Endothelial cell of umbilical vein (primary cell): ENCODE results near the gene IL1RL2. TPM values are rescaled to one million over a fixed set of nuclear protein-coding genes. Genes with fewer than 3 reads are reported as not detected.

Experiments
- BruUV-seq: library from RNA; stranded (reverse); fragments of 400-500 nt; replicated peaks from 2 replicates; lab custom pipeline; 2021; lab: Mats Ljungman, UMichigan
- CTCF ChIA-PET: fragments of 300-600, 350-600 bp; sonication (Branson Sonifier 250); formaldehyde crosslinking; loops from one replicate; lab custom pipeline; 2021; ENCODE audit warnings: antibody characterized with exemption, inconsistent platforms; lab: Charles Lee
- POLR2A ChIA-PET: fragments of 300-600, 350-600 bp; sonication (Branson Sonifier 250); formaldehyde crosslinking; loops from one replicate; lab custom pipeline; 2021; ENCODE audit warnings: antibody characterized with exemption, inconsistent platforms; lab: Charles Lee
- DNase-seq: peaks from one replicate; pipeline ENCODE4 v3.0.0-alpha.2; 2011; ENCODE audit warnings: low read depth, low spot score
- FAIRE-seq: peaks from 2 replicates; lab custom pipeline; 2011; peaks lifted over from hg19 to GRCh38; lab: Jason Lieb, UNC
- H2AFZ ChIP-seq: 2 replicates; pipeline ENCODE4 v1.6.0; 2012; ENCODE audit warnings: low read depth, low read length, control low read depth, inconsistent platforms
- H3K27ac ChIP-seq: 2 replicates; pipeline ENCODE4 v1.5.1; 2011; ENCODE audit warnings: low read depth, mild to moderate bottlenecking, control low read depth, low read length, moderate library complexity; ENCODE audit not compliant: insufficient read depth
- H3K27me3 ChIP-seq, 2 experiments: 2 replicates each; pipeline versions ENCODE4 v1.6.0 to v1.6.1; 2011; ENCODE audit warnings: low read length in 2 of 2, mixed read lengths in 1 of 2; ENCODE audit not compliant: control insufficient read depth in 2 of 2, insufficient read depth in 2 of 2
- H3K36me3 ChIP-seq, 2 experiments: 2 replicates in 1 of 2; 3 replicates in 1 of 2; pipeline ENCODE4 v1.5.1; 2011; ENCODE audit warnings: low read length in 2 of 2, mild to moderate bottlenecking in 1 of 2, moderate library complexity in 1 of 2; ENCODE audit not compliant: control insufficient read depth in 2 of 2, insufficient read depth in 2 of 2; ENCODE audit errors: extremely low read depth in 1 of 2
- H3K4me1 ChIP-seq: 3 replicates; pipeline ENCODE4 v1.5.1; 2011; ENCODE audit warnings: mild to moderate bottlenecking, low read length; ENCODE audit not compliant: control insufficient read depth, insufficient read depth; ENCODE audit errors: extremely low read depth
- H3K4me2 ChIP-seq: 2 replicates; pipeline ENCODE4 v1.6.1; 2011; ENCODE audit warnings: low read length, control low read depth, mixed read lengths; ENCODE audit not compliant: insufficient read depth
- H3K4me3 ChIP-seq, 3 experiments: fragments of 200-600 bp in 1 of 3; sonication (generic), shearing (Covaris generic) in 1 of 3; replicated peaks in 1 of 3; 2 replicates each; pipeline ENCODE4 v1.5.1; 2011 to 2016; ENCODE audit warnings: control low read depth in 3 of 3, low read length in 3 of 3, mild to moderate bottlenecking in 2 of 3, inconsistent platforms in 1 of 3, low read depth in 1 of 3, moderate library complexity in 1 of 3; ENCODE audit not compliant: insufficient read depth in 1 of 3
- H3K79me2 ChIP-seq: 2 replicates; pipeline ENCODE4 v1.6.0; 2012; ENCODE audit warnings: low read length, inconsistent platforms; ENCODE audit not compliant: control insufficient read depth, insufficient read depth
- H3K9ac ChIP-seq: replicated peaks from 2 replicates; pipeline ENCODE3; 2011; ENCODE audit warnings: low read length, control low read depth; ENCODE audit not compliant: insufficient read depth; ENCODE audit errors: extremely low read depth
- H3K9me1 ChIP-seq: replicated peaks from 3 replicates; pipeline ENCODE4 v1.6.0; 2011; ENCODE audit warnings: mild to moderate bottlenecking, low read length; ENCODE audit not compliant: control insufficient read depth, insufficient read depth; ENCODE audit errors: extremely low read depth
- H3K9me3 ChIP-seq: replicated peaks from 2 replicates; pipeline ENCODE4 v1.5.1; 2012; ENCODE audit warnings: low read length, inconsistent platforms; ENCODE audit not compliant: control insufficient read depth, insufficient read depth
- H4K20me1 ChIP-seq: replicated peaks from 2 replicates; pipeline ENCODE3; 2011; ENCODE audit warnings: mild to moderate bottlenecking, low read length; ENCODE audit not compliant: control insufficient read depth, insufficient read depth; ENCODE audit errors: extremely low read depth
- EZH2 ChIP-seq: IDR thresholded peaks from 2 replicates; pipeline ENCODE4 v1.6.1; 2012; ENCODE audit warnings: borderline replicate concordance, low read depth, mild to moderate bottlenecking, moderate library complexity, low read length, inconsistent platforms; ENCODE audit not compliant: severe bottlenecking
- FOS ChIP-seq: IDR thresholded peaks from 2 replicates; pipeline ENCODE4 v1.6.1; 2011; ENCODE audit warnings: mild to moderate bottlenecking, low read length, moderate library complexity, borderline replicate concordance; ENCODE audit not compliant: insufficient read depth
- GATA2 ChIP-seq: IDR thresholded peaks from 2 replicates; pipeline ENCODE4 v1.7.0; 2011; ENCODE audit warnings: low read depth, mild to moderate bottlenecking, moderate library complexity, mixed read lengths, low read length; ENCODE audit not compliant: insufficient read length, insufficient read depth
- JUN ChIP-seq: IDR thresholded peaks from 2 replicates; pipeline ENCODE4 v1.6.1; 2011; ENCODE audit warnings: borderline replicate concordance, low read depth; ENCODE audit not compliant: insufficient read length, insufficient read depth
- MYC ChIP-seq: IDR thresholded peaks from one replicate; pipeline ENCODE4 v1.6.1; 2011; ENCODE audit warnings: mild to moderate bottlenecking, low read depth, low read length
- POLR2A ChIP-seq: IDR thresholded peaks from 2 replicates; pipeline ENCODE4 v1.6.1; 2012; ENCODE audit warnings: low read depth, mild to moderate bottlenecking, control low read depth, low read length
- POLR2AphosphoS5 ChIP-seq: IDR thresholded peaks from 2 replicates; pipeline ENCODE4 v1.6.1; 2012; ENCODE audit warnings: low read depth, mild to moderate bottlenecking, control low read depth, low read length, moderate library complexity; ENCODE audit not compliant: insufficient read depth
- dilution Hi-C: fragments of 300-500 bp; cut with MboI; formaldehyde crosslinking; loops from one replicate; pipeline ENCODE4 v1.15.0; 2019; ENCODE audit warnings: low sequenced_read_pairs; ENCODE audit not compliant: extremely low pct_ligation_motif_present
- intact Hi-C: fragments of 100-400 bp; cut with micrococcal nuclease; formaldehyde crosslinking; loops from one replicate; pipeline ENCODE4 v1.10.0; 2022
- polyA plus RNA-seq, 4 experiments: library from polyadenylated mRNA; depleted of rRNA in 3 of 4; stranded (reverse) in 3 of 4; unstranded in 1 of 4; fragments of >200 nt; gene quantifications; 2 replicates each; pipeline versions ENCODE4 v1.2.1 to v1.2.3, GENCODE V29; 2011 to 2012; ENCODE audit warnings: missing spikeins in 1 of 4
- total RNA-seq: library from RNA; stranded (reverse); gene quantifications from 2 replicates; pipeline ENCODE4 v1.2.3, GENCODE V29; 2021
- TF ChIP-seq, protein P1 (sequence below), 2 donors: IDR thresholded peaks; 1 replicate in 1 of 2; 2 replicates in 1 of 2; pipeline ENCODE4 v1.5.1; 2011; ENCODE audit warnings: low read length in 2 of 2, mild to moderate bottlenecking in 2 of 2, moderate library complexity in 2 of 2, control low read depth in 1 of 2, inconsistent platforms in 1 of 2, low read depth in 1 of 2; ENCODE audit not compliant: insufficient read depth in 1 of 2; ENCODE audit errors: extremely low read depth in 1 of 2
- TF ChIP-seq, protein P2 (sequence below): IDR thresholded peaks from 2 replicates; pipeline ENCODE4 v1.6.1; 2011; ENCODE audit not compliant: insufficient read depth, insufficient read length

The IL1RL2 gene
- total and polyA plus RNA-seq, 2 donors (not counting 3 experiments of a cell fraction or from before 2014, with no cell fraction given): 0.11 TPM; not detected in 1

DNA sequence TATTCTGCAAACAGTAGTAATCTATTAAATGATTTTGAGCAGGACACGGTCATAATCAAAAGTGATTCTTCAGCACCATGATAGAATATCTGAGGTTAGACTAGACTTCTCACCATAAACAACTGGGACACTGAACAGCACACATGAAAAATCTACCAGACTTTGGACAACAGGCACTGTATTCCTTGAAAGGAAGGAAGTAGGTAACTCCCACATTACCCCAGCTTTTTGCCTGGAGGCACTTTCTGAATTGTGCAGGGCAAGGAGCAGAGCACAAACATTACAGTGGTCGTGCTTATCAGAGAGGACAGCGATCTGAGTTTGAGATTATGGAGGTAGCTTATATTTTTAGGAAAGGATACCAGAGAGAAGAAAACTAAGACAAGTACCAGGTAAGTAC is 99.2 kb downstream of the IL1RL2 start:
- dilution Hi-C loops: no loop called here
- Histone ChIP-seq H3K4me1 (no peaks in the 10 kb centered on the region), H3K9ac (no peak overlapping the region), H3K36me3 (no peaks in the 10 kb centered on the region), H3K9me3 (no peaks in the 10 kb centered on the region), H3K27me3 (no peaks in the 10 kb centered on the region), H3K79me2 (no peaks in the 10 kb centered on the region), H3K4me2 (no peak overlapping the region), H3K4me3 (no peak overlapping the region), H4K20me1 (no peaks in the 10 kb centered on the region), H3K9me1 (no peaks in the 10 kb centered on the region), H2AFZ (peak overlapping the region; percentile 11), H3K27ac (no peak overlapping the region)
- CTCF ChIA-PET: interaction anchor here (0.8 to 1.9 kb wide), 10 partner anchors 9 to 266 kb away, joined by 3 to 9 read pairs (median 4); no protein-coding TSS in a partner anchor
- POLR2A ChIA-PET: no interaction called here
- intact Hi-C loops: no loop called here
- BruUV-seq: no TSS peak
- FAIRE-seq: peak; percentile 55
- no peak for DNase-seq
- no peak for TF ChIP-seq GATA2
- TF ChIP-seq POLR2A: no peak
- TF ChIP-seq POLR2AphosphoS5: no peak
- no peak for TF ChIP-seq EZH2
- TF ChIP-seq MYC: no peak
- no peak for TF ChIP-seq FOS
- TF ChIP-seq, protein P1, sequence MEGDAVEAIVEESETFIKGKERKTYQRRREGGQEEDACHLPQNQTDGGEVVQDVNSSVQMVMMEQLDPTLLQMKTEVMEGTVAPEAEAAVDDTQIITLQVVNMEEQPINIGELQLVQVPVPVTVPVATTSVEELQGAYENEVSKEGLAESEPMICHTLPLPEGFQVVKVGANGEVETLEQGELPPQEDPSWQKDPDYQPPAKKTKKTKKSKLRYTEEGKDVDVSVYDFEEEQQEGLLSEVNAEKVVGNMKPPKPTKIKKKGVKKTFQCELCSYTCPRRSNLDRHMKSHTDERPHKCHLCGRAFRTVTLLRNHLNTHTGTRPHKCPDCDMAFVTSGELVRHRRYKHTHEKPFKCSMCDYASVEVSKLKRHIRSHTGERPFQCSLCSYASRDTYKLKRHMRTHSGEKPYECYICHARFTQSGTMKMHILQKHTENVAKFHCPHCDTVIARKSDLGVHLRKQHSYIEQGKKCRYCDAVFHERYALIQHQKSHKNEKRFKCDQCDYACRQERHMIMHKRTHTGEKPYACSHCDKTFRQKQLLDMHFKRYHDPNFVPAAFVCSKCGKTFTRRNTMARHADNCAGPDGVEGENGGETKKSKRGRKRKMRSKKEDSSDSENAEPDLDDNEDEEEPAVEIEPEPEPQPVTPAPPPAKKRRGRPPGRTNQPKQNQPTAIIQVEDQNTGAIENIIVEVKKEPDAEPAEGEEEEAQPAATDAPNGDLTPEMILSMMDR (IDR thresholded peaks at IDR 0.05; ENCODE audit: extremely low read depth in 1 of 2, insufficient read depth in 1 of 2, low read depth in 1 of 2, low read length in 2 of 2): no peak
- TF ChIP-seq, protein P2, sequence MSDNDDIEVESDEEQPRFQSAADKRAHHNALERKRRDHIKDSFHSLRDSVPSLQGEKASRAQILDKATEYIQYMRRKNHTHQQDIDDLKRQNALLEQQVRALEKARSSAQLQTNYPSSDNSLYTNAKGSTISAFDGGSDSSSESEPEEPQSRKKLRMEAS: no peak
- TF ChIP-seq JUN: no peak
